HG03457 (cell line): ENCODE measurements around the gene ICAM1.

Experiments used
- ATAC-seq: cut with Tn5 transposase; IDR thresholded peaks from one replicate; pipeline ENCODE4 v1.9.1; 2021; ENCODE audit warnings: moderate number of reproducible peaks; ENCODE audit not compliant: unreplicated experiment

ICAM1 gene

GRCh38 chr19:10321417-10321797 lies 50.5 kb downstream of the ICAM1 start:
- no peak for ATAC-seq

- no peak for ATAC-seq
Observed at GRCh38 chr19:10321874-10322835, 51.2 kb downstream of the ICAM1 start.

GRCh38 chr19:10325732-10326131 lies 54.8 kb downstream of the ICAM1 start:
- no peak for ATAC-seq

- no peak for ATAC-seq
Observed at GRCh38 chr19:10327793-10328192, 56.9 kb downstream of the ICAM1 start.

GRCh38 chr19:10328558-10329429 lies 57.9 kb downstream of the ICAM1 start:
- no peak for ATAC-seq

GRCh38 chr19:10329555-10329954 lies 58.6 kb downstream of the ICAM1 start:
- no peak for ATAC-seq

GRCh38 chr19:10332158-10332964 lies 61.4 kb downstream of the ICAM1 start:
- no peak for ATAC-seq

GRCh38 chr19:10332965-10333757 lies 62.2 kb downstream of the ICAM1 start, which contains the start of gene RAVER1:
Gene RAVER1, minus strand, starts transcription at chr19:10333529. Its CDS starts 22 bp downstream, at chr19:10333507.
- peak; percentile 61 for ATAC-seq

- no peak for ATAC-seq
Observed at GRCh38 chr19:10333758-10334587, 63.1 kb downstream of the ICAM1 start.

- ATAC-seq: no peak
Observed at GRCh38 chr19:10334588-10335351, 63.9 kb downstream of the ICAM1 start.

GRCh38 chr19:10335352-10335985 lies 64.5 kb downstream of the ICAM1 start:
- ATAC-seq: no peak
